ENCODE data around the gene RFLNA.
"Not testable (repeated sequence)": the region's sequence is repeated elsewhere in the genome, so short reads cannot be mapped to it uniquely, and the experiment has no call there.

Gene RFLNA

GRCh38 chr12:124297856-124298255 is 3.0 kb downstream of the RFLNA start:
- no peak for TF ChIP-seq CTCF (IDR thresholded peaks at IDR 0.05; ENCODE audit: low read depth, low read length)
- no peak for DNase-seq
- H3K4me1 ChIP-seq, result peaks cover 10% of the 10 kb centered on the region
- peaks cover 25% of the 10 kb centered on the region for H3K27me3 ChIP-seq
- H3K9me3 ChIP-seq, result no peaks in the 10 kb centered on the region
- H3K36me3 ChIP-seq, result no peaks in the 10 kb centered on the region
- no peak overlapping the region for H3K4me3 ChIP-seq (ENCODE audit: low read depth, low read length)

- Histone ChIP-seq H3K9me3 (no peaks in the 10 kb centered on the region), H3K36me3 (no peaks in the 10 kb centered on the region), H3K27me3 (peaks cover 25% of the 10 kb centered on the region), H3K4me3 (ENCODE audit: low read depth, low read length) (no peak overlapping the region), H3K4me1 (peaks cover 10% of the 10 kb centered on the region)
- TF ChIP-seq CTCF (IDR thresholded peaks at IDR 0.05; ENCODE audit: low read depth, low read length), result no peak
- no peak for DNase-seq
Observed at GRCh38 chr12:124298685-124299410, 4.0 kb downstream of the RFLNA start.

- Histone ChIP-seq H3K4me1 (peaks cover under 1% of the 10 kb centered on the region), H3K4me3 (ENCODE audit: low read depth, low read length) (no peak overlapping the region), H3K27me3 (peaks cover 23% of the 10 kb centered on the region), H3K36me3 (no peaks in the 10 kb centered on the region), H3K9me3 (no peaks in the 10 kb centered on the region)
- no peak for TF ChIP-seq CTCF (IDR thresholded peaks at IDR 0.05; ENCODE audit: low read depth, low read length)
- DNase-seq, result no peak
Observed at GRCh38 chr12:124299628-124300388, 4.9 kb downstream of the RFLNA start.

GRCh38 chr12:124300657-124301056 is 5.8 kb downstream of the RFLNA start:
- H3K9me3 ChIP-seq; H3K4me1 ChIP-seq; DNase-seq; H3K36me3 ChIP-seq; H3K4me3 ChIP-seq (ENCODE audit: low read depth, low read length): not testable (repeated sequence)
- peaks cover 14% of the 10 kb centered on the region for H3K27me3 ChIP-seq

GRCh38 chr12:124301084-124301654 is 6.3 kb downstream of the RFLNA start:
- TF ChIP-seq CTCF (IDR thresholded peaks at IDR 0.05; ENCODE audit: low read depth, low read length), result no peak
- H3K36me3 ChIP-seq, result no peaks in the 10 kb centered on the region
- no peaks in the 10 kb centered on the region for H3K9me3 ChIP-seq
- no peak for DNase-seq
- H3K4me1 ChIP-seq, result no peaks in the 10 kb centered on the region
- H3K4me3 ChIP-seq (ENCODE audit: low read depth, low read length), result no peak overlapping the region
- H3K27me3 ChIP-seq, result peaks cover 12% of the 10 kb centered on the region

- no peak for DNase-seq
- no peak overlapping the region for H3K4me3 ChIP-seq (ENCODE audit: low read depth, low read length)
- peaks cover under 1% of the 10 kb centered on the region; the same call in 1 of the 2 replicates for H3K27me3 ChIP-seq
- H3K36me3 ChIP-seq, result no peaks in the 10 kb centered on the region
- H3K9me3 ChIP-seq, result no peaks in the 10 kb centered on the region
- H3K4me1 ChIP-seq, result no peaks in the 10 kb centered on the region
- TF ChIP-seq CTCF (IDR thresholded peaks at IDR 0.05; ENCODE audit: low read depth, low read length), result no peak
Observed at GRCh38 chr12:124302241-124302806, 7.4 kb downstream of the RFLNA start.
